Dermis blood vessel endothelial cell (primary cell): ENCODE results near the gene ZMYM4. TPM values are rescaled to one million over a fixed set of nuclear protein-coding genes. Genes with fewer than 3 reads are reported as not detected.
A peak's percentile ranks its signal among the peaks of the same experiment; 100 is the strongest.
"Not testable (repeated sequence)": the region's sequence is repeated elsewhere in the genome, so short reads cannot be mapped to it uniquely, and the experiment has no call there.

Experiments
- DNase-seq: peaks from one replicate; pipeline ENCODE4 v3.0.0; 2010
- total RNA-seq: library from RNA; depleted of rRNA; stranded (reverse); fragments of >200 nt; gene quantifications from 2 replicates; pipeline ENCODE4 v1.2.3, GENCODE V29; 2014

Gene ZMYM4
- total RNA-seq: 36.2 and 47.4 TPM in 2 replicates

GRCh38 chr1:35268282-35269200 lies at the start of gene ZMYM4:
Gene ZMYM4, plus strand, starts transcription at chr1:35268709. Its CDS starts 338 bp downstream, at chr1:35269047.
- DNase-seq: peak; percentile 99

- DNase-seq: peak; percentile 52
Observed at GRCh38 chr1:35220976-35221375, 47.5 kb upstream of the ZMYM4 start.

- no peak for DNase-seq
Observed at GRCh38 chr1:35222322-35223083, 46.0 kb upstream of the ZMYM4 start.

GRCh38 chr1:35223084-35223630 lies 45.4 kb upstream of the ZMYM4 start:
- DNase-seq: no peak

GRCh38 chr1:35226546-35226945 lies 42.0 kb upstream of the ZMYM4 start:
- DNase-seq: no peak

- DNase-seq: no peak
Observed at GRCh38 chr1:35229587-35230360, 38.7 kb upstream of the ZMYM4 start.

GRCh38 chr1:35231287-35231686 lies 37.2 kb upstream of the ZMYM4 start:
- DNase-seq: no peak

GRCh38 chr1:35236772-35237171 lies 31.7 kb upstream of the ZMYM4 start:
- DNase-seq: not testable (repeated sequence)

- DNase-seq: no peak
Observed at GRCh38 chr1:35243691-35244090, 24.8 kb upstream of the ZMYM4 start.

- no peak for DNase-seq
Observed at GRCh38 chr1:35247256-35247655, 21.3 kb upstream of the ZMYM4 start.

GRCh38 chr1:35253941-35254340 lies 14.6 kb upstream of the ZMYM4 start:
- DNase-seq: no peak

GRCh38 chr1:35255276-35255675 lies 13.2 kb upstream of the ZMYM4 start:
- no peak for DNase-seq

- DNase-seq: no peak
Observed at GRCh38 chr1:35259561-35259960, 8.9 kb upstream of the ZMYM4 start.

- no peak for DNase-seq
Observed at GRCh38 chr1:35261412-35262120, 6.9 kb upstream of the ZMYM4 start.

- DNase-seq: no peak
Observed at GRCh38 chr1:35264035-35264434, 4.5 kb upstream of the ZMYM4 start.

GRCh38 chr1:35264871-35265270 lies 3.6 kb upstream of the ZMYM4 start:
- peak; percentile 46 for DNase-seq

- DNase-seq: no peak
Observed at GRCh38 chr1:35266306-35266705, 2.2 kb upstream of the ZMYM4 start.

- peak; percentile 28 for DNase-seq
Observed at GRCh38 chr1:35269201-35269988, 886 bp downstream of the ZMYM4 start.

- DNase-seq: no peak
Observed at GRCh38 chr1:35269989-35270289, 1.4 kb downstream of the ZMYM4 start.

- DNase-seq: no peak
Observed at GRCh38 chr1:35270836-35271235, 2.3 kb downstream of the ZMYM4 start.

- no peak for DNase-seq
Observed at GRCh38 chr1:35274197-35274596, 5.7 kb downstream of the ZMYM4 start.
